Measurements from ENCODE around the gene ROM1.

The ROM1 gene

DNA sequence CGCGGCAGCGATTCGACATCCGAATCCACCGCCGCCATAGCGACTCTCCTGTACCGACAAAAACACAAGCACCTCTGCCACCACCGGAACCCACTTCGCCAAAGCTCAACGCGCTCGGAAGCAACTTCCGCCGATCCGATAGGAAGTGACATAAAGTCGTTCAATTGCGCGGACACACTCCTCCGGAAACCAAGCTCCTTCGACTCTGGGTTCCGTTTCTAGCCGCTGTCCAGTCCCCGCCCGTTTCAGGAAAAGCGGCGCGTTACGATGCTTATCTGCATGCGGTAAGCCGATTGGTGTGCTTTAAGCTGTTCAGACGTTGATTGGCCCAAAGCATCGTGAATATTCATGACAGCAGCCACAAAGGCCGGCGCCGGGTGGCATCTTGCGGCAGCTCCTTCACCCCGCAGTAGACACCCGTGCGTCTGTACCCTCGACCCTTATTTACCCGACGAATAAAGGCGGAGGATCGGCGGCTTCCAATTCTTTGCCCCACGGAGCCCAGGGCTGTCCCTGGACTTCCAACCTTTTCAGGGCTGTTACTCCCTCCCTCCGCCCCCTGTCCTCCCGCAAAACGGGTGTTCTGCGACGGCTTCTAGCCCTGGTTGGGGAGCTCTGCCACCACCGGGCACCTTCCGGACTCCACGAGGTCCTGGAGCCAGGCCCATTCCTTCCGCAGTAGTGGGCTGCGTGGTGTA is 21.5 kb upstream of the ROM1 start, which contains the start of gene TUT1:
Gene TUT1, minus strand, starts transcription at position 76 of the 698 bp plus-strand sequence. Its CDS starts 38 bp downstream, at position 38.
- TF ChIP-seq, protein P1, sequence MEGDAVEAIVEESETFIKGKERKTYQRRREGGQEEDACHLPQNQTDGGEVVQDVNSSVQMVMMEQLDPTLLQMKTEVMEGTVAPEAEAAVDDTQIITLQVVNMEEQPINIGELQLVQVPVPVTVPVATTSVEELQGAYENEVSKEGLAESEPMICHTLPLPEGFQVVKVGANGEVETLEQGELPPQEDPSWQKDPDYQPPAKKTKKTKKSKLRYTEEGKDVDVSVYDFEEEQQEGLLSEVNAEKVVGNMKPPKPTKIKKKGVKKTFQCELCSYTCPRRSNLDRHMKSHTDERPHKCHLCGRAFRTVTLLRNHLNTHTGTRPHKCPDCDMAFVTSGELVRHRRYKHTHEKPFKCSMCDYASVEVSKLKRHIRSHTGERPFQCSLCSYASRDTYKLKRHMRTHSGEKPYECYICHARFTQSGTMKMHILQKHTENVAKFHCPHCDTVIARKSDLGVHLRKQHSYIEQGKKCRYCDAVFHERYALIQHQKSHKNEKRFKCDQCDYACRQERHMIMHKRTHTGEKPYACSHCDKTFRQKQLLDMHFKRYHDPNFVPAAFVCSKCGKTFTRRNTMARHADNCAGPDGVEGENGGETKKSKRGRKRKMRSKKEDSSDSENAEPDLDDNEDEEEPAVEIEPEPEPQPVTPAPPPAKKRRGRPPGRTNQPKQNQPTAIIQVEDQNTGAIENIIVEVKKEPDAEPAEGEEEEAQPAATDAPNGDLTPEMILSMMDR (conservative IDR thresholded peaks at IDR 0.05; ENCODE audit: control insufficient read depth, insufficient read depth, low read depth, low read length) = no peak
- H3K4me3 ChIP-seq (ENCODE audit: control insufficient read depth, low read depth, low read length) = peak within 1 kb of the TSS; percentile 65
- peak; percentile 99 for DNase-seq (ENCODE audit: low read depth)

DNA sequence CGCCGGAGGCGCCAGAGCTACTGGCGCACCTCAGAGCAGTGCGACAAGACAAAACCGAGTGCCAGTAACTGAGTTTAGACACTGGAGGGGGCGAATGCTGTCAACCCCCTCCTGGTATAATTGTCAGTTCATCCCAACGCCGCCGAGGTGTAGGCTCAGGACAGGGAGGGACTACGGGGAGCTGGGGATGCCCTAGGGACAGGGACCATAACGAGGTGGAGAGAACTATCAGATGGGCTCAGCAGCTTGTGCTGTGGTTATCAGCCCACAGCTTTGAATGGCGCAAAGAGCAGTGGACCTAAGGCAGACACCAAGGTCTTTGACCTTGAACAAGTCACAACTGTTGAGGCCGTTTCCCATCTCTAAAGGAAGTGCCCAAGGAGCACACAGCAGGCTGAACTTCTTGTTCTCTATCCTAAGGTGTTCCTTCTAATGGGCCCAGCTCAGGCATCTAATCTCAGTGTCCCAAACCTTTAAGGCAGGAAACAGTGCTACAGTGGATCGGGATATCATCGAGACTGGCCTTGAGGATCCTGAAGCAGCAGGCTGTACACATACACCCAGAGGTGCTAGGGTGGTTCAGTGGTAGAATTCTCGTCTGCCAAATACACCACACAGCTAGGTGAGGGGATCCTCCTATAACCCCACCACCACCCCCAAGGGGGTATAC is 20.8 kb upstream of the ROM1 start:
- H3K4me3 ChIP-seq (ENCODE audit: control insufficient read depth, low read depth, low read length) = peak overlapping the region; percentile 65
- DNase-seq (ENCODE audit: low read depth) = no peak
- TF ChIP-seq, protein P1 (conservative IDR thresholded peaks at IDR 0.05; ENCODE audit: control insufficient read depth, insufficient read depth, low read depth, low read length) = no peak

DNA sequence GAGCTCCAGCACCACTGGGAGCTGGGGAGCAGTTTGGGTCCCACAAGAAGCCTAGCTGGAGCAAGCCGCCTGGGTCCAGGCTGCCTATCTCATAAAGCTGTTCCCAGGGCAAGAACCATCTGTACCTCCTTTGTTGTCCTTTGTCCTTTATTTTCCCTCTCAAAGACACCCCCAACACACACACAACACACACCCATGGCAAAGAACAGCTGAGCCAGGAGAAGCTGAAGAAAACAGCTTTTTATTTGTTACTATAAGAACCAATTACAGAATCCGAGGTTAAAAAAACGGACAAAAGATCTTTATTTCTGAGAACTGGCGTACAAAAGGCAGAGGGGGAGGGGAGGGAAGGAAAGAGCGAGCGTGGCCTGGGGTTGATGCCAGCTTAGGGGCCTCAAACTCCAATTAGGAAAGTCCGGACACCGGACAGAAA is 20.1 kb upstream of the ROM1 start:
- DNase-seq (ENCODE audit: low read depth) = no peak
- H3K4me3 ChIP-seq (ENCODE audit: control insufficient read depth, low read depth, low read length) = no peak overlapping the region
- TF ChIP-seq, protein P1 (conservative IDR thresholded peaks at IDR 0.05; ENCODE audit: control insufficient read depth, insufficient read depth, low read depth, low read length) = no peak

DNA sequence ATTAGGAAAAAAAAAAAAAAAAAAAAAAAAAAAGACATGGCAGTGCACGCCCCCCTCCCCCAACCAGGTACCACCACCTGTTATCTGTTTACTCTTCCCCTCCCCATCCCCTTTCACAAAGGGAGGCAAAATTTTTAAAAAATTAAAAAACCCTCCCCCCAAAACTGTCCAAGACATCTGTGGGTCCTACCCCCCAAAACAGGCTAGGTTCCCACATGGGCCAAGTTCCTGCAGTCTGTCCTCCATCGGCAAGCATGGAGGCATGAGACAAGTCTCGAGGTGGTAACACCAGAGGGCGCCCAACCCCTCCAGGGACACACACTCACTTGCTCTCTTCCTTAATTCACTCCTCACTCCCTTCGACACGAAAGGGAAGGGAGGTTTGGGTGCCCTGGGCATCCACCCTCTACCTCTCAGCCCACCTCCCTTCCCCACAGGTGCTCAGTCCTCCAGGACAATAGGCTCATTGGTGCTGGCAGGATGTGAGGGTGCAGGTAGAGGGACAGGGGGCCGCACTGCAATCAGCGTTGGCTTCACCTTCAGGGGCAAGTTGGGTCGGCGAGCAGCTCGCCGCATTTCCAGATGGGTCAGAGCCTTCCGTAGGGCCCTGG is 19.5 kb upstream of the ROM1 start:
- peak; percentile 83 for DNase-seq (ENCODE audit: low read depth)
- TF ChIP-seq, protein P1 (conservative IDR thresholded peaks at IDR 0.05; ENCODE audit: control insufficient read depth, insufficient read depth, low read depth, low read length) = peak; percentile 66

DNA sequence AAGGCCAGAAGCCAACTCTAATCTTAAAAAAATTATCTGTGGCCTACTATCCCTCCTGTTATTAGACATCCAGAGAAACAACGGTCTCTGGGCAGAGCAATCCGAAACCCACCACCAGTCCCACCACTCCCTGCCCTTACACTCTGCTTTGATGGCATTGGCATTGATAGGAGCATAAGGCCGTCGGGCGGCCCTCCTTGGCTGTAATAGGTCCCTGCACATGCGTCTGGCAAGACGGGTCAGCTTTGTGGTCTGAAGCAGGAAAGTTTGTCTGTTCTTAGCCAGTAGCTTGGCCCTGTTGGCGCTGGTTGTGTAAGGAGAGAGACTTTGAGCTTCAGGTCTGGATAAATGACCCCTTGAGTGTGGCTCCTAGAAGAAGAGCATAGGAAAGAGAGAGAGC is 17.9 kb upstream of the ROM1 start:
- no peak for DNase-seq (ENCODE audit: low read depth)
- TF ChIP-seq, protein P1 (conservative IDR thresholded peaks at IDR 0.05; ENCODE audit: control insufficient read depth, insufficient read depth, low read depth, low read length) = no peak
- H3K4me3 ChIP-seq (ENCODE audit: control insufficient read depth, low read depth, low read length) = no peak overlapping the region

More for the DNA sequence above, 19.5 kb upstream of the ROM1 start:
- H3K4me3 ChIP-seq (ENCODE audit: control insufficient read depth, low read depth, low read length) = no peak overlapping the region

DNA sequence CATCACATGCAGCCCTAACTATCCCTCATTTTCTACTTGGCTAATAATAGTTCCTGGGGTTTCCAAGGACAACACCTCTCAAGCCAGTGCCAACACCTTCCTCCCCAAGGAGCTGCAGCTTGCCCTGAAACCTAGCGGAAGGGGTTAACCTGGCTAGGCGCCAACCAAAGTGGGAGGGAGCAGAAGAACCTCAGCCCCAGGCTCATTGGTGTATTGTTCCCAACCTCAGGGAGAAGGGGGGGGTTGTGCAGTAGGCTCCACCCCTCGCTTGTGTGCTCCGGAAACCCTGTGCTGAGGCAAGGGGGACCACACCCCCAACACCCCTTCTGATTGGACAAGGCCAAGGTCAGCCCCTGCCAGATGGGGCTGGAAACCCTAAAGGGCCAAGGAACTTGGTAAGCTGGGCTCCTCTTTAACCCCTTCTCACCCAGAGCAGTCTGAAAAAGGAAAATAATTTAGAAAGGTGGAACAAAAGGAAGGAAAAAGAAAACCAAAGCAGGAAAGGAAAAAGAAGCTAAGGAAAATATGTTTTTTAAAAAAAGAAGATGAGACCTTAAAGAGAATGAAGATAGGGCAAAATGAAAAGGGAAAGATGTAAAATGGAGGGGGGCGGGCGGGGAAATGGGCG is 13.9 kb upstream of the ROM1 start:
- DNase-seq (ENCODE audit: low read depth) = peak; percentile 99
- peak overlapping the region; percentile 89 for H3K4me3 ChIP-seq (ENCODE audit: control insufficient read depth, low read depth, low read length)
- TF ChIP-seq, protein P1 (conservative IDR thresholded peaks at IDR 0.05; ENCODE audit: control insufficient read depth, insufficient read depth, low read depth, low read length) = no peak

All from fibroblast of mammary gland (primary cell).